HEK293T (cell line): ENCODE results near the gene MYPOP.
"Not testable (repeated sequence)": the region's sequence is repeated elsewhere in the genome, so short reads cannot be mapped to it uniquely, and the experiment has no call there.

Source experiments
- CTCF ChIA-PET: fragments of 350-600 bp; formaldehyde crosslinking; extraction: SDS; loops from one replicate; lab custom pipeline; 2021; ENCODE audit warnings: antibody characterized with exemption, inconsistent platforms; lab: Yijun Ruan, JAX
- POLR2A ChIA-PET: fragments of 350-600 bp; formaldehyde crosslinking; extraction: SDS; loops from one replicate; lab custom pipeline; 2020; ENCODE audit warnings: antibody characterized with exemption, inconsistent platforms; lab: Yijun Ruan, JAX
- DNase-seq: peaks from one replicate; pipeline ENCODE4 v3.0.0; 2012; ENCODE audit warnings: mixed read lengths; ENCODE audit errors: extremely low spot score
- ARNT ChIP-seq: fragments of 450-650 bp; IDR thresholded peaks from 2 replicates; pipeline ENCODE4 v1.6.1; 2017; ENCODE audit warnings: mild to moderate bottlenecking
- BHLHE40 ChIP-seq: fragments of 450-650 bp; IDR thresholded peaks from 2 replicates; pipeline ENCODE4 v1.6.1; 2016; ENCODE audit warnings: mild to moderate bottlenecking, moderate library complexity, borderline replicate concordance
- CTBP1 ChIP-seq: fragments of 450-650 bp; IDR thresholded peaks from 2 replicates; pipeline ENCODE4 v1.6.1; 2016; ENCODE audit warnings: borderline replicate concordance
- ELF4 ChIP-seq: fragments of 450-650 bp; IDR thresholded peaks from 2 replicates; pipeline ENCODE4 v1.6.1; 2017; ENCODE audit warnings: antibody characterized with exemption
- FOXA1 ChIP-seq: fragments of 450-650 bp; IDR thresholded peaks from 2 replicates; pipeline ENCODE4 v1.6.1; 2016; ENCODE audit warnings: mild to moderate bottlenecking
- FOXK2 ChIP-seq: fragments of 450-650 bp; IDR thresholded peaks from 2 replicates; pipeline ENCODE4 v1.6.1; 2016; ENCODE audit warnings: mild to moderate bottlenecking
- FOXM1 ChIP-seq: fragments of 450-650 bp; IDR thresholded peaks from 2 replicates; pipeline ENCODE4 v1.6.1; 2017; ENCODE audit warnings: mild to moderate bottlenecking, borderline replicate concordance
- HDGF ChIP-seq: fragments of 450-650 bp; IDR thresholded peaks from 2 replicates; pipeline ENCODE4 v1.6.1; 2017; ENCODE audit warnings: antibody characterized with exemption, borderline replicate concordance
- L3MBTL2 ChIP-seq: fragments of 450-650 bp; conservative IDR thresholded peaks from 2 replicates; pipeline ENCODE4 v1.6.1; 2016; ENCODE audit warnings: mild to moderate bottlenecking
- LEF1 ChIP-seq: fragments of 450-650 bp; IDR thresholded peaks from 2 replicates; pipeline ENCODE4 v1.6.1; 2017; ENCODE audit warnings: mild to moderate bottlenecking, borderline replicate concordance
- NFRKB ChIP-seq: fragments of 450-650 bp; IDR thresholded peaks from 2 replicates; pipeline ENCODE4 v1.6.1; 2016; ENCODE audit warnings: mild to moderate bottlenecking, moderate library complexity
- SP1 ChIP-seq: fragments of 450-650 bp; IDR thresholded peaks from 2 replicates; pipeline ENCODE4 v1.6.1; 2017
- SUZ12 ChIP-seq: fragments of 450-650 bp; IDR thresholded peaks from 2 replicates; pipeline ENCODE4 v1.6.1; 2016; ENCODE audit warnings: mild to moderate bottlenecking
- TARDBP ChIP-seq: fragments of 450-650 bp; IDR thresholded peaks from 2 replicates; pipeline ENCODE4 v1.6.1; 2016
- ZNF384 ChIP-seq: fragments of 450-650 bp; IDR thresholded peaks from 2 replicates; pipeline ENCODE4 v1.6.1; 2016
- TF ChIP-seq, protein P1 (sequence below): fragments of 450-650 bp; IDR thresholded peaks from 2 replicates; pipeline ENCODE4 v1.6.1; 2016

The MYPOP gene

DNA sequence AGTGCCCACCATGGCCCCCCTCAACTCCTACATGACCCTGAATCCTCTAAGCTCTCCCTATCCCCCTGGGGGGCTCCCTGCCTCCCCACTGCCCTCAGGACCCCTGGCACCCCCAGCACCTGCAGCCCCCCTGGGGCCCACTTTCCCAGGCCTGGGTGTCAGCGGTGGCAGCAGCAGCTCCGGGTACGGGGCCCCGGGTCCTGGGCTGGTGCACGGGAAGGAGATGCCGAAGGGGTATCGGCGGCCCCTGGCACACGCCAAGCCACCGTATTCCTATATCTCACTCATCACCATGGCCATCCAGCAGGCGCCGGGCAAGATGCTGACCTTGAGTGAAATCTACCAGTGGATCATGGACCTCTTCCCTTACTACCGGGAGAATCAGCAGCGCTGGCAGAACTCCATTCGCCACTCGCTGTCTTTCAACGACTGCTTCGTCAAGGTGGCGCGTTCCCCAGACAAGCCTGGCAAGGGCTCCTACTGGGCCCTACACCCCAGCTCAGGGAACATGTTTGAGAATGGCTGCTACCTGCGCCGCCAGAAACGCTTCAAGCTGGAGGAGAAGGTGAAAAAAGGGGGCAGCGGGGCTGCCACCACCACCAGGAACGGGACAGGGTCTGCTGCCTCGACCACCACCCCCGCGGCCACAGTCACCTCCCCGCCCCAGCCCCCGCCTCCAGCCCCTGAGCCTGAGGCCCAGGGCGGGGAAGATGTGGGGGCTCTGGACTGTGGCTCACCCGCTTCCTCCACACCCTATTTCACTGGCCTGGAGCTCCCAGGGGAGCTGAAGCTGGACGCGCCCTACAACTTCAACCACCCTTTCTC is 30.1 kb downstream of the MYPOP start:
- no peak for DNase-seq
- POLR2A ChIA-PET = interaction anchor here (1.5 kb wide), 1 partner anchor 9 kb away, joined by 10 read pairs; the partner anchor contains the start of genes FOXA3 and SYMPK
- CTCF ChIA-PET = interaction anchor here (0.6 kb wide), 1 partner anchor 206 kb away, joined by 3 read pairs; no protein-coding TSS in a partner anchor
- TF ChIP-seq ARNT = no peak
- TF ChIP-seq LEF1 = no peak
- no peak for TF ChIP-seq CTBP1
- no peak for TF ChIP-seq FOXA1
- no peak for TF ChIP-seq FOXM1
- no peak for TF ChIP-seq FOXK2
- TF ChIP-seq ZNF384 = no peak
- TF ChIP-seq, protein P1, sequence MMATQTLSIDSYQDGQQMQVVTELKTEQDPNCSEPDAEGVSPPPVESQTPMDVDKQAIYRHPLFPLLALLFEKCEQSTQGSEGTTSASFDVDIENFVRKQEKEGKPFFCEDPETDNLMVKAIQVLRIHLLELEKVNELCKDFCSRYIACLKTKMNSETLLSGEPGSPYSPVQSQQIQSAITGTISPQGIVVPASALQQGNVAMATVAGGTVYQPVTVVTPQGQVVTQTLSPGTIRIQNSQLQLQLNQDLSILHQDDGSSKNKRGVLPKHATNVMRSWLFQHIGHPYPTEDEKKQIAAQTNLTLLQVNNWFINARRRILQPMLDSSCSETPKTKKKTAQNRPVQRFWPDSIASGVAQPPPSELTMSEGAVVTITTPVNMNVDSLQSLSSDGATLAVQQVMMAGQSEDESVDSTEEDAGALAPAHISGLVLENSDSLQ = no peak
- no peak for TF ChIP-seq NFRKB
- TF ChIP-seq HDGF = no peak
- no peak for TF ChIP-seq BHLHE40
- TF ChIP-seq ELF4 = no peak
- no peak for TF ChIP-seq SUZ12
- no peak for TF ChIP-seq TARDBP
- TF ChIP-seq L3MBTL2 = no peak
- no peak for TF ChIP-seq SP1

DNA sequence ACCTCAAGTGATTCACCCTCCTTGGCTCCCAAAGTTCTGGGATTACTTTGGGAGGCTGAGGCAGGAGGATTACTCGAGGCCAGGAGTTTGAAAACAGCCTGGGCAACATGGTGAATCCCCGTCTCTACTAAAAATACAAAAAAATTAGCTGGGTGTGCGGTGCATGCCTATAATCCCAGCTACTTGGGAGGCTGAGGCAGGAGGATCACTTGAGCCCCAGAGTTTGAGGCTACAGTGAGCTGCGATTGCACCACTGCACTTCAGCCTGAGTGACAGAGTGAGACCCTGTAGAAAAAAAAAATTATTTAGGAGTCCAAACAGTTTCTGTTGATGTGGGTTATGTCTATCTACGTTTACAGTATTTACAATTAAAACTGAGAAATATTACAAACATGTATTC is 31.6 kb downstream of the MYPOP start:
- ChIA-PET POLR2A (interaction anchor here (1.0 kb wide), 1 partner anchor 33 kb away, joined by 3 read pairs; no protein-coding TSS in a partner anchor), CTCF (no interaction called here)
- DNase-seq = no peak
- no peak for TF ChIP-seq CTBP1
- TF ChIP-seq ELF4 = no peak
- TF ChIP-seq HDGF = no peak

DNA sequence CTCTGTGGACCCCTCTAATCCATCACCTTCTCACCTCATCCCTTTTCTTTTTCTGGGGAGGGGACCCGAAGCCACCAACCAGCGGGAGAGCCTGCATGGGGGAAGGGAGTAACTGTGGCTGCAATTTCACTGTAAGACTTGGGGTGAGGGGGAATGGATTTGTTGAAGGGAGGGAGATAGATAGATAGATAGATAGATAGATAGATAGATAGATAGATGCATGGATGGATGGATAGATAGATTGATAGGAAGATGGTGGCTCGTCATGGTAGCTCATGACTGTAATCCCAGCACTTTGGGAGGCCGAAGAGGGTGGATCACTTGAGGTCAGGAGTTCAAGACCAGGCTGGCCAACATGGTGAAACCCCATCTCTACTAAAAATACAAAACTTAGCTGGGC is 35.2 kb downstream of the MYPOP start:
- CTCF ChIA-PET, POLR2A ChIA-PET, DNase-seq: not testable (repeated sequence)

DNA sequence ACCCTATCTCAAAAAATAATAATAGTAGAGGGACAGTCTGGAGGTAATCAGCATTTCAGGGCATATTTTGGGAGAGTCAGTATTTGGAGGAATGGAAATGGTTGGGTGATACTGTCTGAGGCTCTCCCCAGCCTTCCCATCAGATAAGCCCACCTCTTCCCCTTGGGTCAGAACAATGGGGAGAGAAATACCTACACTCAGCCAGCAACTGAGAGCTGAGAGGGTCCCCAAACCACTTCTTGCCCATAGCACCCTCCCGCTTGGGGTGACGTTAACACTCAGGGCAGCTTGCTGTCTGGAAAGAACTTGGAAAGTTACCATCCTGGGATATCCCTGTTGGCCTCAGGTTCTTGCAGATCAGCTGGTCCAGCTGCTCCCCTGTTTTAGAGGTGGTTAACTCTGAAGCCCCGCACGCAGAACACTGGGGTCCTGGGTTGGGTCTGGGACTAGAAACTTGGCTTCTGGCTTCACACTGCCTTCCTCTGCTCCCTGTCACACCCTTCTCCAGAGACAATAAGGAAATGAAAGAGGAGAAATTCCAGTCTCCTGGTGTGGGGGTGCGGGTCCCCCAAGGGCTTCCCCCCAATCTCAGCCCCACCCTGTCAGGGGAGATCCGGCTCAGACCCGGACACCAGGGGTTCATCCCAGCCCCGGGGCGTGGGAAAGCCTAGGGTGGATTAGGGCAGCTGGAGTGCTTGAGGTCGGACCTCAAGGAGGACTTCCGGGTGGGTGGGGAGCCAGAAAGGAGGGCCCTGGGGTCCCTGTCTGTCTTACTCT is 35.8 kb downstream of the MYPOP start:
- ChIA-PET POLR2A (no interaction called here), CTCF (no interaction called here)
- DNase-seq = no peak
- no peak for TF ChIP-seq FOXM1
- TF ChIP-seq LEF1 = no peak
- no peak for TF ChIP-seq BHLHE40
- TF ChIP-seq NFRKB = no peak
- TF ChIP-seq TARDBP = no peak
- TF ChIP-seq ARNT = no peak
- no peak for TF ChIP-seq SP1

DNA sequence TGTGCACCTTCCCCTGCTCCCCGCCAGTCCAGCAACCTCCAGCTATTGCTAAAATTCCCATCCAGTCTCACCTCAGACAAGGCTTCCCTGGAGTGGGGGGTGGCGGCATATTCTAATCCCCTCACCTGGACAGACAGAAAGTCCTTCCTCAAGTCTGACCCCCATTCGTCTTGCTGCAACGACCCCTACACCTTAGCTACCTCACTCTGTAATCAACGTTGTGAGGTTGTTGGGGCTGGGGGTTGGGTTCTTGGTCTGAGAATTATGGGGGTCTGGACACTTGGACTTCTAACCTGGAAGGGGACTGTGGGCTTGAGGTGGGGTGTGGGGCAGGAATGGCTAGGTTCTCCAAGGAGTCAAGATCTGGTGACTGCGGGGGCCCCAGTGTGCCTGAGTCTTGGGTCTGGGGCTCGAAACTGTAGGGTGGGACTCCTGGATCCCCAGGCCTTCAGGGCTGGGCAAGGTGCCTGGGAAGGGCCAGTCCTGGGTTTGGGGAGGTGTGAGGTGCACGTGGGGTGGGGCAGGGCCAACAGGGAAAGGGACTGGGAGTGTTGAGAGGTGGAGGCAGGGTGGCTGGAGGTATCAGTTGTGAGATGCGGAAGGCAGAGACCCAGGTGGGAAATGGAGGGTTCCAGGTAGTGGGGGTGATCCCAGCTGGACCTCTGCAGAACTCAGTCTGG is 37.0 kb downstream of the MYPOP start:
- CTCF ChIA-PET = interaction anchor here (0.5 to 0.6 kb wide), 2 partner anchors 48 to 151 kb away, joined by 3 read pairs; no protein-coding TSS in a partner anchor
- POLR2A ChIA-PET = interaction anchor here (0.6 to 2.9 kb wide), 7 partner anchors 13 to 922 kb away, joined by 3 to 30 read pairs (median 5); partner anchors contain the start of genes CCDC61, IRF2BP1 and MYPOP
- TF ChIP-seq SP1 = no peak
- TF ChIP-seq SUZ12 = no peak
- no peak for TF ChIP-seq FOXA1
- TF ChIP-seq HDGF = no peak
- no peak for TF ChIP-seq FOXM1
- TF ChIP-seq ARNT = no peak
- DNase-seq = no peak

DNA sequence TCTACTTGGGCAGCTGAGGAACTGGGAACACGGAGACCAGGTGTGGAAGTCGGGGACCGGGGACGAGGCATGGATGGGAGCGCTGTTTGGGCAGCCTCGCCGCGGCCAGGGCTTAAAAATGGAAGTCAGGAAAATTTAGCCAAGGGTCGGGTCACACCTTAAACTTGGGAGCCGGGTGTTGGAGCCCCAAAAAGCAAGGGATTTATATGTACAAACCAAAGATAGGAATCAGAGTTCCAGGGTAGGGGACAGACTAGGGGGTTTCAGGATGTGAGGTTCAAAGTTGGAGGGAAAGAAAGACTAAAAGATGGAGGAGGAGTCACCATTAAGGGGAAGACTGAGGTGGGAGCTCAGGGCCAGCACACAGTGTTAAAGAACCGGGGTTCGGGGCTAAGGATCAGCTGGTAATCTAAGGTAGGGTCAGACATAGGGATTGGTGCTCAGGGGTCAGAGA is 37.8 kb downstream of the MYPOP start:
- ChIA-PET CTCF (interaction anchor here (0.5 to 1.8 kb wide), 5 partner anchors 21 to 228 kb away, joined by 3 to 6 read pairs (median 3); no protein-coding TSS in a partner anchor), POLR2A (interaction anchor here (0.6 to 2.9 kb wide), 10 partner anchors 8 to 923 kb away, joined by 3 to 30 read pairs (median 8); partner anchors contain the start of genes CCDC61, IRF2BP1, MYPOP and SIX5)
- no peak for TF ChIP-seq CTBP1
- no peak for TF ChIP-seq FOXA1
- no peak for TF ChIP-seq NFRKB
- no peak for TF ChIP-seq LEF1
- TF ChIP-seq ARNT = no peak
- no peak for TF ChIP-seq ZNF384
- no peak for TF ChIP-seq ELF4
- no peak for TF ChIP-seq SUZ12
- no peak for TF ChIP-seq FOXM1
- no peak for TF ChIP-seq BHLHE40
- TF ChIP-seq FOXK2 = no peak
- DNase-seq = no peak
